Keratinocyte (primary cell): ENCODE data around the gene GPR63.

ENCODE experiments used
- EZH2 ChIP-seq: IDR thresholded peaks from one replicate; pipeline ENCODE4 v1.6.1; 2012; ENCODE audit warnings: inconsistent platforms, mild to moderate bottlenecking, low read length, moderate library complexity
- TF ChIP-seq, protein P1 (sequence below), 3 experiments: IDR thresholded peaks in 1 of 3; conservative IDR thresholded peaks in 1 of 3; optimal IDR thresholded peaks in 1 of 3; 2 replicates in 2 of 3; 3 replicates in 1 of 3; pipeline versions ENCODE3 to v1.5.1; 2011; ENCODE audit warnings: low read length in 3 of 3, mild to moderate bottlenecking in 3 of 3, moderate library complexity in 2 of 3, control low read depth in 1 of 3, inconsistent platforms in 1 of 3; ENCODE audit not compliant: insufficient read depth in 2 of 3; ENCODE audit errors: extremely low read depth in 1 of 3

- TF ChIP-seq, protein P1, sequence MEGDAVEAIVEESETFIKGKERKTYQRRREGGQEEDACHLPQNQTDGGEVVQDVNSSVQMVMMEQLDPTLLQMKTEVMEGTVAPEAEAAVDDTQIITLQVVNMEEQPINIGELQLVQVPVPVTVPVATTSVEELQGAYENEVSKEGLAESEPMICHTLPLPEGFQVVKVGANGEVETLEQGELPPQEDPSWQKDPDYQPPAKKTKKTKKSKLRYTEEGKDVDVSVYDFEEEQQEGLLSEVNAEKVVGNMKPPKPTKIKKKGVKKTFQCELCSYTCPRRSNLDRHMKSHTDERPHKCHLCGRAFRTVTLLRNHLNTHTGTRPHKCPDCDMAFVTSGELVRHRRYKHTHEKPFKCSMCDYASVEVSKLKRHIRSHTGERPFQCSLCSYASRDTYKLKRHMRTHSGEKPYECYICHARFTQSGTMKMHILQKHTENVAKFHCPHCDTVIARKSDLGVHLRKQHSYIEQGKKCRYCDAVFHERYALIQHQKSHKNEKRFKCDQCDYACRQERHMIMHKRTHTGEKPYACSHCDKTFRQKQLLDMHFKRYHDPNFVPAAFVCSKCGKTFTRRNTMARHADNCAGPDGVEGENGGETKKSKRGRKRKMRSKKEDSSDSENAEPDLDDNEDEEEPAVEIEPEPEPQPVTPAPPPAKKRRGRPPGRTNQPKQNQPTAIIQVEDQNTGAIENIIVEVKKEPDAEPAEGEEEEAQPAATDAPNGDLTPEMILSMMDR (optimal IDR thresholded peaks at IDR 0.05 in 1 of 3, IDR thresholded peaks at IDR 0.05 in 1 of 3, conservative IDR thresholded peaks at IDR 0.05 in 1 of 3; ENCODE audit: extremely low read depth in 1 of 3, insufficient read depth in 2 of 3, low read length in 3 of 3), result no peak
- TF ChIP-seq EZH2, result no peak
Measured at GRCh38 chr6:96852605-96853004, 15.3 kb upstream of the GPR63 start.
